NCI-H1105 treated with DMSO at 0.1 percent for 48 hours (cell line): ENCODE results near the gene FAM229A.
"Not testable (repeated sequence)": the region's sequence is repeated elsewhere in the genome, so short reads cannot be mapped to it uniquely, and the experiment has no call there.

ENCODE experiments used
- DNase-seq: peaks from one replicate; lab custom pipeline; 2025; lab: John Stamatoyannopoulos, UW

The FAM229A gene, protein sequence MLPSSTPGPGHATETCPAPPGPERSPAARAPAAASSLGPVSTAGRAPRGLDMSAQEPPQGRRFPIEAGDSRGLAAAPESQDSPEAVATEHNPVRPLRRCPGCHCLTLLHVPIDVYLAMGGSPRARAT

GRCh38 chr1:32362474-32363313, at the start of gene FAM229A, which contains the start of gene TSSK3:
TSS of gene FAM229A (minus strand) at chr1:32362485. CDS start at chr1:32362091, 394 bp downstream.
TSS of gene TSSK3 (plus strand) at chr1:32362539. CDS start at chr1:32362702, 163 bp downstream.
- DNase-seq: no peak

GRCh38 chr1:32411261-32411660, 49.0 kb upstream of the FAM229A start:
- no peak for DNase-seq

- DNase-seq: no peak
These were observed 44.4 kb upstream of the FAM229A start for GRCh38 chr1:32406629-32407111.

DNA sequence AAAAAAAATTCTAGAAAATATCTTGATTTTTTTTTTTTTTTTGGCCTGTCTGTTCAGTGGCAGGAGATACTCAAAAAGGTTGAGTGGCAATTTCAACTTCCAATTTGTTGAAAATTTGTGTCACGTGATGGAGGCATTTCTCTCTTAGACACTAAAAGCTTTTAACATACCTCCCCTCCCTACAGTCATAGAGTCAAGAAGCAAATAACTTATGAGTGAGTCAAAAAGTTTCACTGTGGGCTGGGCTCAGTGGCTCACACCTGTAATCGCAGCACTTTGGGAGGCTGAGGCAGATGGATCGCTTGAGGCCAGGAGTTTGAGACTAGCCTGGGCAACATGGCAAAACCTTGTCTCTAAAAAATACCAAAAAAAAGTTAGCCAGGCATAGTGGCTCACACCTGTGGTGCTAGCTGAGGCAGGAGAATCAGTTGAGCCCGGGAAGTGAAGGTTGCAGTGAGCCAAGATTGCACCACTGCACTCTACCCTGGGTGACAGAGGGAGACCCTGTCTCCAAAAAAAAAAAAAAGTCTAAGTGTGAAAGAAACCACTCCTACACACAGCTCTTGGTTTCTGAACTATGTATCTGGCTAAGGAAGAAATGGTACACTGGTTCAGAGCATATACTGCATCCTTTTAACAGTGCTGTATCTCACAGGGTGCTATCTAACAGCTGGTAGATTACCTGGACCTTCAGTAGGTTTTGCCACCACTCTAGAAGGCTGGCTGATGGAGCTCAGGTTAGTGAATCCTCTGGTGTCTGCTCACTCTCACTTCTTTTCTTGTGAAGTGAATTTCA, 43.6 kb upstream of the FAM229A start:
- no peak for DNase-seq

- DNase-seq: no peak
These were observed 42.7 kb upstream of the FAM229A start for GRCh38 chr1:32404946-32405345.

GRCh38 chr1:32400876-32401631, 38.8 kb upstream of the FAM229A start:
- DNase-seq: peak; percentile 70

- no peak for DNase-seq
These were observed 37.6 kb upstream of the FAM229A start for GRCh38 chr1:32399843-32400242.

- no peak for DNase-seq
These were observed 36.1 kb upstream of the FAM229A start for GRCh38 chr1:32398401-32398800.

DNA sequence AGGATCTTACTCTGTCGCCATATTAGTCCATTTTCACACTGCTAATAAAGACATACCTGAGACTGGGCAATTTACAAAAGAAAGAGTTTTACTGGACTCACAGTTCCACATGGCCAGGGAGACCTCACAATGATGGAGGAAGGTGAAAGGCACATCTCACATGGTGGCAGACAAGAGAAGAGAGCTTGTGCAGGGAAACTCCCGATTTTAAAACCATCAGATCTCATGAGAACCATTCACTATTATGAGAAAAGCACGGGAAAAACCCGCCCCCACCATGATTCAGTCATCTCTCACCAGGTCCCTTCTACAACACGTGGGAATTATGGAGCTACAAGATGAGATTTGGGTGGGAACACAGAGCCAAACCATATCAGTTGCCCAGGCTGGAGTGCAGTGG, 34.2 kb upstream of the FAM229A start:
- not testable (repeated sequence) for DNase-seq

DNA sequence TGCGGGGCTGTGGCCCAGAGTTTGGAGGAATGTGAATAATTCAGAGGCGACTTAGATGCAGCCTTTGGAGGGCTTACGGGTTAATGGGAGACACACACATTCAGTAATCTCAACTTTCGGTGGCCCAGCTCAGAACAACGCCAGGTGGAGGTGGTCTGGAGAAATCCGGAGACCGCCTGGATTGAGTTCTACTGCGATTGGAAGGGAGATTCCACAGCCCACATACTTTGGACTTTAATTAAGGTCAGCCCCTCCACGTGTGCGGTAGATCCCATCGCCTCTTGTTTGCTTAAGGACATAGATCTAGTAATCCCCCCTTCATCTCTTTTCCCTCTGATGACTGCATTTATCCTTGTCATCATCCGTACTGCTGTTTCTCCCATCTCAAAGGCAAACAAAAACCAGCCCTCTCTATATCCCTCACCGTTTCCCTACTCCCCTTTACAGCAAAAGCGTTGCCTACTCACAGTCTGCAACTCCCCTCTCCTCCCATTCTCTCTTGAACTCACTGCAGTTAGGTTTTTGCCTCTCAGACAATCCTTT, 32.7 kb upstream of the FAM229A start:
- DNase-seq: no peak

DNA sequence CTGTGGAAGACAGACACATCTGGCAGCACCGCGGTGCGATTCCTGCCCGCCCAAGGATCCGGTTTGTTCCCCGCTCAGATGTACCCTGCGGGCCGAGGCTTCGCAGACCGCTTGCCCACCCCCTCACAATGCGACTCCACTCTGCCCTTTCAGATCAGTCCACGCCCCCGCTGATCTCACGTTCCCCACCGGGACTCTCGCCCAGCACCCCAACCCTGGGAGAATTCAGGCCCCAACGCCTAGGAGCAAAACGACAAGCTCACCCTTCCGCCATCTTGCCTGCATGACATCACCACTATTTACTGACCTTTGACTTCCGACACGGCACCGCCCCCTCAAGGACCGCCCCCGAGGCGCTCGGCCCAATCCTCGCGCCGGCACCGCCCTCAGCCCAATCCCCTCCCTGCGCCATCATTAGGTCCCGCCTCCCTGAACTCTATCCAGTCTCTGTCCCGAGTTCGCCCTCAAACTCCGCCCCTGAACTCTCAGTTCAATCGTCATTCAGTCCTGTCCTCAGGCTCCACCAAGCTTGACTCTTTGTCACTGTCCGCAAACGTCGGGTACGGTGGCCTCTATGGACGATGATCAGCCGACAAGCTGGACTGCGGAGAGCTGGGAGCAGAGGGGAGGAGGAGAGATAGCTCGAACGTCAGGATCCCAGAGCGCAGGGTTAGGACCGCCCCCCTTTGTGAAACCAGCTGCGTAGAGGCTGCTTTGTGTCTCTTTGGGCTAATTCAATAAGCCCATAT, 32.0 kb upstream of the FAM229A start, which contains the start of gene BSDC1:
Gene BSDC1 (minus strand): TSS at position 301 of the 749 bp plus-strand sequence. CDS start 27 bp downstream, at position 274.
- peak; percentile 99 for DNase-seq

DNA sequence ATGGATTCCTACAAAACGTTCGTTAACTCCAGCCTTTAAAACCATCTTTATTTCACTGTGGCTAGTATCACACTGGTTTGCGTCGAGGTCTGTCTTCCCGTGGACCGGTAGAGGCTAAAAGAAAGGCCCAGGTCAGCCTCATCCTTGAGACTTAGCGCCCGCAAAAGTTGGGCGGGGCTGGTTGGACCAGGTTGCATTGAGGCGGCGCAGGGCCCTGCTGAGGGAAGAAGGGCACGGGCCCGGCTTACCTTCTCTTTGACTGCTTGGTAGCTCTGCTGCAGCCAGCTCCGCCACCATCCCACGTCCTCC, 31.5 kb upstream of the FAM229A start:
- no peak for DNase-seq

GRCh38 chr1:32393136-32393535, 30.9 kb upstream of the FAM229A start:
- no peak for DNase-seq

GRCh38 chr1:32392325-32392724, 30.0 kb upstream of the FAM229A start:
- no peak for DNase-seq

GRCh38 chr1:32390904-32391870, 28.9 kb upstream of the FAM229A start:
- DNase-seq: no peak

DNA sequence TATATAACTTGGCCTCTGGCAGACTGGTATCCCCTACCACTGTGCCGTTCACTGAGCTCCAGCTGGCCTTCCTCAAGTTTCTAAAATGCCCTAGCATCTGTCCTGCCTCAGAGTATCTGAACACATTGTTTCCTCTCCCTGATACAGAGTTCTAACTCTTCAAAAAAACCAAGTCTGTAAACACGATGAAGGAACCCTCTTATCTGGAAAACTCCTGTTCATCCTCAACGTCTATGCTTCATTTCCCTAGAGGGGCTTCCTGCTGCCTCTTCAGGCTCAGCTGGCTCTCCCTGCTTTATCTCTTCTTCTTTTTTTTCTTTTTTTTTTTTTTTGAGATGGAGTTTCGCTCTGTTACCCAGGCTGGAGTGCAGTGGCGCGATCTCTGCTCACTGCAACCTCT, 26.4 kb upstream of the FAM229A start:
- DNase-seq: no peak

- DNase-seq: no peak
These were observed 24.5 kb upstream of the FAM229A start for GRCh38 chr1:32386676-32387392.

DNA sequence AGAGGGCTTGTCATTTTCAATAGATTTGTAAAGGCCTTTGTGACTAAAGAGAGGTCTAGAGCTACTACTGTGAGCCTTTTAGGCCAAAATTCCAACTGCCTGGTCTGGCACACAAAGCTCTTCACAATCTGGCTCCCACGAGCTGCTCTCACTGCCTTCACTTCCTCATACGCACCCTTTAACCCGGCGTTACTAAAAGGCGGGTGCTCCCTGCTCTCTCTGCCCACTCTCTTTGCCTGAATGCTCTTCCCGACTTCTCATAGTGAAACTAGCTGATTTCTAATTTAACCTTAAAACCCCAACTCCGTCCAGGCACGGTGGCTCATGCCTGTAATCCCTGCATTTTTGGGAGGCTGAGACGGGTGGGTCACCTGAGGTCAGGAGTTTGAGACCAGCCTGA, 17.8 kb upstream of the FAM229A start:
- no peak for DNase-seq
